ENCODE results near the gene FBXW8.

DNA sequence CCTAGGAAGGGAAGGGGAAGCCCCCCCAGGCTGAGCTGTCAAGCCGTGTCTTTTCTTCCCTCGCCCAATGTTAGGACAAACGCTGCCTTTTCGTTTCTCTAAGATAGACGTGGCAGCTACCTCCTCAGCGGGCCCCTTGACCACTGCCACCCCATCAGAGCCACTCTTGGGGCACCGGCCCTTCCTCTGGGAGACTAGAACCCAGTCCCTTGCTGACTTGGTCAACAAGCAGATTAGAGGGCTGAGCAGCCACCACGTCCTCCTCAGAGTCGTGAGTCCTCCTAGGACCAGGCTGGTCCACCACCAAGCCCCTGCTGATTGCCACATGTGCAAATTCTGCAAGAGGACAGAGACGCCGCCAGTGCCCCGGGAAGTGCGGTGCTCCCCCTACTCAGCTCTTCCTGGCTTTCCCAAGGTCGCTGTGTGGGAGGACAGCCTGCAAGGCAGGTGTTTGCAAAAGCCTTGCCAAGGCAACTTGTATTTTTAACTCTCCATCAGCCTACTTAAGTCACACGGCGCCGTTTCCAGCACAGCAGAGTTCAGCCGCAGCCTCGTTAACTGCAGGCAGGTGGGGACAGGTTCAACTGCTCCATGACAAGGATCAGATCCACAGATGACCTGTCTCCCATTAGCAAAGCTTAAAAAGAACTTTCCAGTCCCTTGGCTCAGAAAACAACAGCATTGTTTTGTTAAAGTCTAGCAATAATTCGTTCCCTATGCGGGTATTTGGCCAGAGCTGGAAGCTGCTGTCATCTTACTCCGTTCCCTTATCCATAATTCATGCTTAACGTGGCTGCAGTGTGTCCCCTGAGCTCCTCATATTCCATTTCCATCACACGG lies 122.9 kb downstream of the FBXW8 start:
- TF ChIP-seq, protein P1, sequence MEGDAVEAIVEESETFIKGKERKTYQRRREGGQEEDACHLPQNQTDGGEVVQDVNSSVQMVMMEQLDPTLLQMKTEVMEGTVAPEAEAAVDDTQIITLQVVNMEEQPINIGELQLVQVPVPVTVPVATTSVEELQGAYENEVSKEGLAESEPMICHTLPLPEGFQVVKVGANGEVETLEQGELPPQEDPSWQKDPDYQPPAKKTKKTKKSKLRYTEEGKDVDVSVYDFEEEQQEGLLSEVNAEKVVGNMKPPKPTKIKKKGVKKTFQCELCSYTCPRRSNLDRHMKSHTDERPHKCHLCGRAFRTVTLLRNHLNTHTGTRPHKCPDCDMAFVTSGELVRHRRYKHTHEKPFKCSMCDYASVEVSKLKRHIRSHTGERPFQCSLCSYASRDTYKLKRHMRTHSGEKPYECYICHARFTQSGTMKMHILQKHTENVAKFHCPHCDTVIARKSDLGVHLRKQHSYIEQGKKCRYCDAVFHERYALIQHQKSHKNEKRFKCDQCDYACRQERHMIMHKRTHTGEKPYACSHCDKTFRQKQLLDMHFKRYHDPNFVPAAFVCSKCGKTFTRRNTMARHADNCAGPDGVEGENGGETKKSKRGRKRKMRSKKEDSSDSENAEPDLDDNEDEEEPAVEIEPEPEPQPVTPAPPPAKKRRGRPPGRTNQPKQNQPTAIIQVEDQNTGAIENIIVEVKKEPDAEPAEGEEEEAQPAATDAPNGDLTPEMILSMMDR (IDR thresholded peaks at IDR 0.05; ENCODE audit: insufficient read depth, low read length) = no peak
- TF ChIP-seq GABPA (IDR thresholded peaks at IDR 0.05; ENCODE audit: low read depth) (no peak), POLR2AphosphoS5 (IDR thresholded peaks at IDR 0.05; ENCODE audit: low read depth) (no peak; the same call in none of the 2 replicates)

Measured in HL-60 (cell line).